GM18951 (cell line): ENCODE measurements around the gene LYRM9.
"Not testable (repeated sequence)": the region's sequence is repeated elsewhere in the genome, so short reads cannot be mapped to it uniquely, and the experiment has no call there.

Source experiments
- POLR2A ChIP-seq: IDR thresholded peaks from 4 replicates; pipeline ENCODE4 v1.6.1; 2011; ENCODE audit warnings: mild to moderate bottlenecking; ENCODE audit not compliant: insufficient read length, insufficient read depth; ENCODE audit errors: extremely low read depth
- in situ Hi-C: fragments of 300-500 bp; cut with MboI; formaldehyde crosslinking; loops from one replicate; pipeline ENCODE4 v1.12.0; 2022; ENCODE audit warnings: low sequenced_read_pairs, mixed read lengths, inconsistent platforms; ENCODE audit not compliant: unreplicated experiment

The LYRM9 gene

GRCh38 chr17:27898096-27898495 is 4.9 kb upstream of the LYRM9 start:
- no peak for TF ChIP-seq POLR2A
- in situ Hi-C loops, result no loop called here

GRCh38 chr17:27896701-27897100 is 3.5 kb upstream of the LYRM9 start:
- in situ Hi-C loops, result no loop called here
- no peak for TF ChIP-seq POLR2A

GRCh38 chr17:27895940-27896535 is 2.9 kb upstream of the LYRM9 start:
- in situ Hi-C loops, result no loop called here

GRCh38 chr17:27895123-27895895 is 2.1 kb upstream of the LYRM9 start:
- in situ Hi-C loops, result no loop called here
- TF ChIP-seq POLR2A, result no peak

More at GRCh38 chr17:27895940-27896535, 2.9 kb upstream of the LYRM9 start:
- no peak for TF ChIP-seq POLR2A

- in situ Hi-C loops, result no loop called here
- no peak for TF ChIP-seq POLR2A
Measured at GRCh38 chr17:27893841-27894503, 807 bp upstream of the LYRM9 start.

GRCh38 chr17:27892542-27892865 is 661 bp downstream of the LYRM9 start:
- in situ Hi-C loops, result no loop called here
- no peak for TF ChIP-seq POLR2A

GRCh38 chr17:27891841-27892240 is 1.3 kb downstream of the LYRM9 start:
- TF ChIP-seq POLR2A, result no peak
- in situ Hi-C loops, result no loop called here

GRCh38 chr17:27889711-27890251 is 3.4 kb downstream of the LYRM9 start:
- TF ChIP-seq POLR2A, result no peak
- in situ Hi-C loops, result no loop called here

GRCh38 chr17:27888945-27889344 is 4.2 kb downstream of the LYRM9 start:
- in situ Hi-C loops, result no loop called here
- no peak for TF ChIP-seq POLR2A

- no peak for TF ChIP-seq POLR2A
- in situ Hi-C loops, result no loop called here
Measured at GRCh38 chr17:27888067-27888466, 5.1 kb downstream of the LYRM9 start.

- in situ Hi-C loops, result not testable (repeated sequence)
Measured at GRCh38 chr17:27886348-27886906, 6.7 kb downstream of the LYRM9 start.

- in situ Hi-C loops, result no loop called here
Measured at GRCh38 chr17:27882162-27882840, 10.9 kb downstream of the LYRM9 start.

More at GRCh38 chr17:27882162-27882840, 10.9 kb downstream of the LYRM9 start:
- TF ChIP-seq POLR2A, result no peak
